DMS53 treated with DMSO at 0.1 percent for 48 hours (cell line): ENCODE data around the gene CIRBP.
A peak's percentile ranks its signal among the peaks of the same experiment; 100 is the strongest.

Source experiments
- DNase-seq: peaks from one replicate; lab custom pipeline; 2025; ENCODE audit not compliant: unreplicated experiment; lab: John Stamatoyannopoulos, UW

Gene CIRBP

DNA sequence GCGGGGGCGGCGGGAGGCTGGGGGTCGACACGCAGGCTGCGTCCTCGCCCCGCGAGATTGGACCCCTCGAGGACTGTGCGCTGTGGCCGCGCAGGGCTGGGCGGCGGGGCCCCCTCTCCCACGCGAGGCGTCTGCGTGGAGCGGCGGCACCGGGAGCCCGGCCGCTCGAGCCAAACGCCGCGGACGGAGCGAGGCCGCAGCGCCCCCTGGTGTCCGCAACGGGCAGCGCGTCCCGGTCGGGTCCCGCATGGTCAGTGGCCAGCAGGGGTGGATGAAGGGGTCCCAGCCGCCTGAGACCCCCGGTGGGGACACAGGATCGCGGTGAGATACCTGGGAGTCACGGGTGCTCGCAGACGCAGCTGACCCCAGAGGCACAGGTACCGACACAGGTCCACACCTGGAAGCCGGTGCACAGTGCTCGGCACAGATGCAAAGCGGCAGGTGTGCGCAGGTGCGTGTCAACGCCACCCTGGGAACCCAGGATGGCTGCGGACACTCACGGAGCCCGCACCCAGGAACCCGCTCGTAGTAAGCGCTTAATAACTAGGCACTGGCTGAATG is 2.1 kb upstream of the CIRBP start:
- DNase-seq, result peak; percentile 28

DNA sequence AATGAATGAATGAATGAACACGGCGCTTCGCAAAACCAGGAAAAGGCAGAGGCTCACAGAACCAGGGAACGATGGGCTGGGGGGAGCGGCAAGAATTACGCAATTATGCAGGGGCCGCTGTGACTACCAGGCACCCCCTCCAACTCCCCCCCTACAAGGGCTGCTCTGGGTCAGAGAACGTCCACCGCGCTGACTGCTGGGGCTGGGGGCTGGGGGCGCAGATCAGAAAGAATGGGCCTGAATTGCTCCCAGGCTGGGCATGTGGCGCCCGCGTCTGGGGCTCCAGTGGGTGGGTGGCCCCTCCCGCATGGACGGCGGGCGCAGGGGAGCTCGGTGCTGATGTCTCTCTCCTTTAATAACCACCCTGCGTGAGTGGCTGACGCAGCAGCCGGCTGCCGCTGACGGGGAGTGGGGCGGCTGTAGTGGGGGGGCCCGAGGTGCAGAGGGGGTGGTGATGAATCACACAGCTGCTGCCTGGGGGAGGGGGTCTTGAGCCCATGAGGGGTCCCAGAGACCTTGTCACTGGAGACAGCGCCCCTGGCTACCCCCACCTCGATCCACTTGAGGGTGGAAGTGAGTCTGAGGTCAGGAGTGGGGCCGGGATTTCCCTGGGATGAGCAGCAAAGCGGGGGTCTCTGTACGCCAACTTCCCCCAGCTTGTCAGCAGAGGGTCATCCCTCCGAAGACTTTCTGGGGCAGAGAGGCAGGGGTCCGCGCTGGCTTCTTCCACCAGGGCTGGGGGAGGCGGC is 1.5 kb upstream of the CIRBP start:
- DNase-seq, result no peak

DNA sequence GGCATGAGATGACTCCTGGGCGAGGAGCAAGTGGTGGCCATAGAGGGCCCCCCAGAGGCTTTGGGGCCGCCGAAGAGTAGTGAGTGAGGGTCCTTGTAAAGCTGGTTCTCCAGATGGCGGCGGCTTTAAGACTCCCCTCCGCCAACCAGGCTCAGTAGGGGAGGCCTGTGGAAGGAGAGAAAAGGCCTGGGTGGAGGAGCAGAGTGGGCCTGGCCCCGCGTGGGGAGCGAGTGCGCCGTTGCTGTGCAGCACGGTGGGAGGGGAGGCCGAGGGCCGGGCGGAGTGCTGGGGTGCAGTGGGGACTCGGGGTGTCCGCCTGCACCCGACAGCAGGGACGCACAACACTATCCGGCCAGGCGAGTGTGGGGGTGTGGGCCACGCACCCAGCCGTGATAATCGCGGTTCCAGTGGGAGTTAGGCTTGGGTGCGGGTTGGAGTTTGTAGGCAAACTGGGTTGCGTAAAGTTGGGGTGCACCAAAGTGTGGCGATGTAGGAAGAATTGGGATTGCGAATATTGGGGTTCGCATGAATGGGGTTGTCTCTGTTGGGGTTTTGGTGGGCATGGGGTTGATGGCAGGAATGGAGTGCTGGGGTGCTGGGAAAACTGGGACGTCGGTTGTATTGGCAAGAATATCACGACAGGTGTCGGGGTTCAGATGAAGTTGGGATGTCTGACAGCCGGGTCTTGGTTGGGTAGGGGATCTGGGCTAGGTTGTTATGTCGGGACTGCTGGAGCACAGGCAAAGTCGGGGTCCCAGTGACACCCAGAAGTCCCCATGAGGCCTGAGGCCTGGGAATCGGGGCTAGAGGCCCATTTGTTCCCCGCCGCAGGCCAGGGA is 687 bp upstream of the CIRBP start:
- no peak for DNase-seq

DNA sequence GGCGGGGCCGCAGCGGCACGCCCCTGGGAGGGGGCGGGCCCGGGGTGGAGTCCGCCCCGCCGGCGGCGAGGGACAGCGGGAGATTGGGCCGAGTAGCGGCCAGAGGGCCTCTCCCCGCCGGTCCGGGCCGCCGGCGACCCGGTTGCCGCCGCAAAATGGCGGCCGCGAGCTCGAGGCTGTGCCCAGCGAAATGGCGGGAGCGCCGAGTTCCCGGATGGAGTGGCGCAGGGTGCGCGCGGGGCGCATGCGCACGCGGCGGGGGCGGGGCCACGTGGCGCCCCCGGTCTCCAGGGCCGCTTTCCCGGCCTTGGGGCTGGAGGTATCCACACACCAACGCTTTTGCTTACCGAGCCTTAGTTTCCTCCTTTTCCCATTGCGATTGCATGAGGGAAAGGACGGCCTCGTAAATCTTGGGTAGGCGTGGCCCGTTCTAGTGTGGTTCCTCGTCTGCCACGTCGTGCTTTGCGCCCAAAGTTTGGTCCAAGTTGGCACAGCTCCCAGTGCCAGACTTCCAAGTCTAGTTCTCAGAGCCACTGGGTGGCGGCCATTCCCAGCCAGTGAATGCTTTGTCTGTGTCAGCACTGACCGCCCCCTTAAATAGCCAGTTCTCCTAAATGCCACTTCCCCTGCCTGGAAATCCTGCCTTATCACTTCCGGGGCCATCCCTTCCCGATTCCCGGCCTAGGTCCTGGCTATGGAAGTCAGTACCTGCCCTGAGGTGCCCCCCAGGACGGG is 513 bp downstream of the CIRBP start:
- peak; percentile 41 for DNase-seq

DNA sequence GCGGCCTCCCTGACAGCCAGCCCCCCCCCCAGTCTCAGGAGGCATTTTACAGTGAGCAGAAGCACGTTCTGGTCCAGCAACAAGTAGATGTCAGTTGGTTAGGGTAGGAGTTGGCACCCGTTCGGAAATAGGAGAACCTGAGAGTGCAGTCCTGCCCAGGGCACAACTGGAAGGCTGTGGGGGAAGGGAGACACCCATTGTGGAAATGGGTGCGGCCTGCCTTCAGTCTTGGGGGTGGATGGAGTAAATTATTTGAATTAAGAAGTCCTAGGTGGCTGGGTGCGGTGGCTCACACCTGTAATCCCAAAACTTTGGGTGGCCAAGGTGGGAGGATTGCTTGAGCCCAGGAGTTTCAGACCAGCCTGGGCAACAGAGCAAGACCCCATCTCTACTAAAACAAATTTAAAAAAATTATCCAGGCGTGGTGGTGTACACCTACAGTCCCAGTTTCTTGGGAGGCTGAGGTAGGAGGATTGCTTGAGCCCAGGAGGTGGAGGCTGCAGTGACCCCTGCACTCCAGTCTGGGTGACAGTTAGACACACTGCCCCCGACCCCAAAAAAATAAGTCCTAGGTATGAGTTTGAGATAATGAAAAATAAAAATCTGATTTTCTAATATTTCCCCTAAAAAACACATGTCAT is 1.2 kb downstream of the CIRBP start:
- DNase-seq, result no peak

DNA sequence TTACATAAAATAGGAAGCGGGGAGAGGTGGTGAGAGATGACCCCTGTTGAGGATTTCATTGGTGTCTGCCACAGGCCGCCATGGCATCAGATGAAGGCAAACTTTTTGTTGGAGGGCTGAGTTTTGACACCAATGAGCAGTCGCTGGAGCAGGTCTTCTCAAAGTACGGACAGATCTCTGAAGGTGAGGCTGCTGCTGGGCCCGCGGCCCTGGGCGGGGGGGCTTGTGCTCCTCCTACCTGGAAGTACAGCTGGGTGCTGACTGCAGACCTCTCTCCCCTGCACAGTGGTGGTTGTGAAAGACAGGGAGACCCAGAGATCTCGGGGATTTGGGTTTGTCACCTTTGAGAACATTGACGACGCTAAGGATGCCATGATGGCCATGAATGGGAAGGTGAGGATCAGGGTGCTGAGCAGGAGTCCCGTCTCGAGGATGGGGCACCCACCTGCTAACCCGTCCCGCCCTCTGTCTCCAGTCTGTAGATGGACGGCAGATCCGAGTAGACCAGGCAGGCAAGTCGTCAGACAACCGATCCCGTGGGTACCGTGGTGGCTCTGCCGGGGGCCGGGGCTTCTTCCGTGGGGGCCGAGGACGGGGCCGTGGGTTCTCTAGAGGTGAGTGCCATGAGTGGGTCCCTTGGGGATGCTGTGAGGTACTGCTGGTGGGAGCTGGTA is 1.9 kb downstream of the CIRBP start:
- DNase-seq, result no peak

DNA sequence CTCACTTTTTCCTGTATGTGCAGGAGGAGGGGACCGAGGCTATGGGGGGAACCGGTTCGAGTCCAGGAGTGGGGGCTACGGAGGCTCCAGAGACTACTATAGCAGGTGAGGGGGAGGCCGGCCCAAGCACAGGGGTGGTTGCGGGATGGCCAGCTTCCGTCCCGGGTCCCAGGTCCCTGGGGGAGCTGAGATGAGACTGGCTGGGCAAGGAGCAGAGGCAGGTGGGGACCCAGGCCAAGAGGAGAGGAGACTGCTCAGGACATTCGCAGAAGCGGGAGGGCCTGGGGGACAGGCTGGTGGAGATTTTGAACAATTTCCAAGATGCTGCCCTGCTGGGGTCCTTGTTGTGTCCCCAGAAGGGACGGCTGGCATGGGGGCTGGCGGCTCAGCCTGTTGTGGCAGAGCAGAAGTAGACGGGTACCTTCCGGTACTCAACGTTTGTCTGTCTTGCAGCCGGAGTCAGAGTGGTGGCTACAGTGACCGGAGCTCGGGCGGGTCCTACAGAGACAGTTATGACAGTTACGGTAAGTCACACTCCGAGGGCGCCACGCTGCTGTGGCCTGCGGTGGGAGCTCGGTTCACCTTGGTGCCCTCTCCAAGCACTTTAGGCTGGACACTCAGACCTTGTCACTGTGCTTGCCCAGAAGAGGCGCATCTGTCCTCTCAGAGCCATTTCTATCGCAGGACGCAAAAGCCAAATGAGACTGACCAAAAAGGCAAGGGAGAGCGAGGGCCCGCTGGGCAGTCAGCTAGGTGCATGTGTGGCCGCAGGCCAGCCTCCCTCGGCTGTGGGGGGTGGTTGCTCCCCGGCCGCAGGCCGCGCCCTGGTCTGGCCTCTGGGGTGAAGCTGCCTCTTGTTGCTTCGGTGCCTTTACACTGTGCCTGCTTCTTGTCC is 2.6 kb downstream of the CIRBP start:
- no peak for DNase-seq

DNA sequence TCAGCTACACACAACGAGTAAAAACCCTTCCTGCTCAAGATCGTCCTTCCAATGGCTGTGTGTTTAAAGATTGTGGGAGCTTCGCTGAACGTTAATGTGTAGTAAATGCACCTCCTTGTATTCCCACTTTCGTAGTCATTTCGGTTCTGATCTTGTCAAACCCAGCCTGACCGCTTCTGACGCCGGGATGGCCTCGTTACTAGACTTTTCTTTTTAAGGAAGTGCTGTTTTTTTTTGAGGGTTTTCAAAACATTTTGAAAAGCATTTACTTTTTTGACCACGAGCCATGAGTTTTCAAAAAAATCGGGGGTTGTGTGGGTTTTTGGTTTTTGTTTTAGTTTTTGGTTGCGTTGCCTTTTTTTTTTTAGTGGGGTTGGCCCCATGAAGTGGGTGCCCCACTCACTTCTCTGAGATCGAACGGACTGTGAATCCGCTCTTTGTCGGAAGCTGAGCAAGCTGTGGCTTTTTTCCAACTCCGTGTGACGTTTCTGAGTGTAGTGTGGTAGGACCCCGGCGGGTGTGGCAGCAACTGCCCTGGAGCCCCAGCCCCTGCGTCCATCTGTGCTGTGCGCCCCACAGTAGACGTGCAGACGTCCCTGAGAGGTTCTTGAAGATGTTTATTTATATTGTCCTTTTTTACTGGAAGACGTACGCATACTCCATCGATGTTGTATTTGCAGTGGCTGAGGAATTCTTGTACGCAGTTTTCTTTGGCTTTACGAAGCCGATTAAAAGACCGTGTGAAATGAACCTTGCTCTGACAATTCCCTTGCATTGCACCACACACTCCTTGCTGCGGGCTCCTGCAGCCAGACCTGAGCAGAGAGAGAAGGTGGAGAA is 3.5 kb downstream of the CIRBP start:
- DNase-seq, result no peak

DNA sequence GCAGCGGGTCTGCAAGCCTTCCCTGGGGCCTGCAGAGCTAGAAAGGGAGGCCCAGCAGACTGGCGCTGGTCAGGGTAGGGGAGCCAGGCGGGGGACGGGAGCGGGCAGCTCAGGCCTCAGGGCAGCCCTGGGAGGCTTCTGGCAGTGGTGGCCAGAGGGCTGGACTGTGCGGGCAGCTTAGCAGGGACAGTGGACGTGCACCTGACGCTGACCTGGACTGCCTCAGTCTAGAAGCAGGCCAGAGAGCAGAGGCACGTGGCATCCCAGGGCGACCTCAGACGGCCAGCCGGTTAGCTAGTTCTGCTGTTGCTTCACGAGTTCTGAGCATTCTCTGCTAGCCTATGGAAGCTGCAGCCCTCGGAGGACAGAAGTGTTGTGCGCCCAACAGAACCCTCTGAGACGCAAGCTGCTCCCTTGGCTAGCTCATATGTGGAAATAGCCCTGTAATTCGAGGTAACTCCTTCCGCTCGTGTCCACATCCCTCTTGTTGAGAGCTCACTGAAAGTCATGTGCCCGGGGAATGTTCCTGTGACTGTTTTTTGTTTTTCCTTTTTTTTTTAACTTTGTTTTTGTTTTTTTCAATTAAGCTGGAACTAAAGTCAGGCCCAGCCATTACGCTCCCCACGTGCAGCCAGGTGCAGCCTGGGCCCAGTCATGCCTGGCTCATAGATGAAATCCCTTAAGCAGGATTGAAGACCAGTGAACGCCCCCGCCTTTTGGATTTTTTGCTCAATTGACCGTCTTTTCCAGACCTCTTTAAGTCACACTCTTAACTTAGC is 4.3 kb downstream of the CIRBP start:
- DNase-seq, result no peak

DNA sequence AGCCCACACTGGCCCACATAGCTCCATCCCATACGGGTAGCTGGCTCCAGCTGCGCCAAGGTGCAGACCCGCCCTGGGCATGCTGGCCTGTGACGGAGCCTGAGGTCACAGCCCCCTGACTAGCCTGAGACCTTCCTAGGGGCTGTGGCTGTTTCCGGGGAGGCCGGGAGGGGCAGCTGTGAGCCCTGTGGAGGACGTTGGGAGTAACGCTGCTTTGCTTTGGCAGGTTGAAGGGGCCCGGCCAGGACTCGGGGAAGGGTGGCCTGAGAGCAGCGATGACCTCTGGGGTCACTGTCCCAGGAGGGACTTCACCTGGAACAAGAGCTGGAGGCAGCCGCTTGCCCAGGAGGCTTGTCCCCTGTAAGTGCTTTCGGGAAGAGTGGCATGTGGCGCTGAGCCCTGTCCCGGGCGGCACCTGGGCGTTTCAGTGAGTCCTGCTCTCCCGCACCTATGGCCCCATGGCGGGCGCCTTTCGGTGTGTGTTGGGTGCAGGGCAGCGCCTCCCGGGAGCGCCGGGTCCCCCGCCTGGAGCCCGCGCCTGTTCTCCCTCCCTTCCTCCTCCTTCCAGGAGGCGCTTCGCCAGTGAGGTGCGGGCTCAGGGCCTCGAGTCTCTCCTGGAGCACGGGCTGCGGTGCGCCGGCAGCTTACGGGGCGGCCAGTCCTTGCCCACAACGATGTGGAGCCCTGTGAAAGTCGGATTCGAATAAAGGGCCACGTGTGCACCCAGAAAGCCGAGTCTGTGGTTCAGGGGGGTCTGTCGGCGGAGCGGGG is 5.1 kb downstream of the CIRBP start:
- no peak for DNase-seq

DNA sequence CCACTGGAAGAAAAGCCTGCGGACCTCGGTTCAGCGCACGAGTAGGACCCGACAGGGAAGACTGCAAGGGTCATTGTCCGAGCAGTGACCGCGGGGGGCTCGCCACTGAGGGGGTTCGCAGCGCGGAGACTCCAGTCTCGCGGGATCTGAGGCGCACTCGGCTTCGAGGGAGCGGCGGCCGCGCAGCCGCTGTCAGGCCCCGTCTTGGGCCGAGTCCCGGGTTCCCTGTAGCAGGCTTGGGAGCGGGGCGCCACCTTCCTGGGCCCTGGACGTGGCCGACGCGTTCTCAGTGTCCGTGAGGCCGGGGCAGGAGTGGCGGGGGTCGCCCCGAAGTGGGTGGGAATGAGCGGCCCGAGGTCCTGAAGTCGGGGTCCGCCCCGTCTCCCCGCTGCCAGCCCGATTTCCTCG is 5.7 kb downstream of the CIRBP start:
- no peak for DNase-seq

DNA sequence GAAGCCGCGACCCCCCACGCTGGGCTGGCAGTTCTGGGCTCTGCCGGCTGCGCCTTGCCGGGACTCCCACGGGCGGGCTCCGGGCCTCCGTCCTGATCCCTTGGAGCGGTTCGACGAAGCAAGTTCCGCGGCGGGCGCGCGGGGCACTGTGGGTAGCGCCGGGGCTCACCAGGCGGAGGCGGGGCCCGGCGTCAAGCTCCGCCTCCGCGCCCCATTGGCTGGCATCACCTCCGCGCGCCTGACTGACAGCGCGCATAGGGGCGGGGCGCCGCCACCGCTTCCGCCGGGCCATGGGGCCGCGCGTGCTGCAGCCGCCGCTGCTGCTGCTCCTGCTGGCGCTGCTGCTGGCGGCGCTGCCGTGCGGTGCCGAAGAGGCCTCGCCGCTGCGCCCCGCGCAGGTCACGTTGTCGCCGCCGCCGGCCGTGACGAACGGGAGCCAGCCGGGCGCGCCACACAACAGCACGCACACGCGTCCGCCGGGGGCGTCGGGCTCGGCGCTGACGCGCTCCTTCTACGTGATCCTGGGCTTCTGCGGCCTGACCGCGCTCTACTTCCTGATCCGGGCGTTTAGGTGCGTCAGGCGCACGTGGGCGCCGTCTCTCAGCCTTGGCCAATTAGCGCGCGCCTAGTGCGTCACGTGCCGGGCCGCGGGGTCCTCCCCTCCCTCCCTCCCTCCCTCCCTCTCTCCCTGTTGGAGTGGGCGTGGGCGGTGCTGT is 6.3 kb downstream of the CIRBP start, which contains the start of gene FAM174C:
Gene FAM174C, plus strand, starts transcription at position 271 of the 716 bp plus-strand sequence. Its CDS starts 20 bp downstream, at position 291.
- peak; percentile 76 for DNase-seq

DNA sequence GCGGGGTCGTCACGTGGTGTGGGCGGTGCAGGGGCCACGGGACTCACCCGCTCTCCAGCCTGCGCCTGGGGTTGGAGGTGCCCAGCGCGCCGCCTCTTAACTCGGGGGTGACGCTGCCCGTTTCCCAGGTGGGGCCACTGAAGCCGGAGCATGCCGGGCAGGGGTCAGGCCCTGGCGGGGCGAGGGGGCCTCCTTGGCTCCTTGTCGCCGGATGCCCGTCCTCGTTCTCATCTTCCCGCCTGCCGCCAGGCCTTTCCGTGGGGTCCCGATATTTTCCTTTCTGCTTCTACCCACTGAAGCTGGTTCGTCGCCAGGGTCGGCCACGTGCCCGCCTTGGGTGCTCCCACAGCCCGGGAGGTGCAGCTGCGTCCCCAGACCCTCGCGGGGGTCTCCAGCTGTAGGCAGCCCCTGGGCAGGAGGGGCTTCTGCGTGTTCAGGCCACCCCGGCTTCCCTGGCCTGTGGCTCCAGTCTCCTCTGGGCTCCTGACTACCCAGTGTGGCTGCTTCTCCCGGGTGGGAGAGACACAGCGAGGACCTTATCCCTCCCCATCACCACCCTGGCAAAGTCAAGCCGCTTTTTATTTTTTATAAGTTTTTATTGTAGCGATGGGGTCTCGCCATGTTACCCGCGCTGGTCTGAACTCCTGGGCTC is 7.0 kb downstream of the CIRBP start:
- no peak for DNase-seq

DNA sequence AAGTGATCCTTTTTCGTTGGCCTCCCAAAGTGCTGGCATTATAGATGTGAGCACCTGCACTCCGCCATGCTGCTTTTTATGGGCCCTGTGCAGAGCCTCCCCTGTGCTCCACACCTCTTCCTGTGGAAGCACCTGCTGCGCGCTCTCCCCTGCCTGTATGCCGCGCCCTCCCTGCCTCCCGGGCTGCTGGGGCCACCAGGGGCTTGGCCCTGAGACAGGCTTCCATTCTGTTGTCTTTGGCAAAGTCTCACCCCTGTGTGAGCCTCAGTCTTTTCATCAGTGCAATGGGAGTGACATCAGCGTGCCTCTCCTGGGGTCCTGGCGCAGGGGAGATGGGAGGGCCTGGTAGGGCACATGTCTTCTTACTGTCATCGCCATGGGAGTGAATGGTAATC is 7.5 kb downstream of the CIRBP start:
- DNase-seq, result no peak

DNA sequence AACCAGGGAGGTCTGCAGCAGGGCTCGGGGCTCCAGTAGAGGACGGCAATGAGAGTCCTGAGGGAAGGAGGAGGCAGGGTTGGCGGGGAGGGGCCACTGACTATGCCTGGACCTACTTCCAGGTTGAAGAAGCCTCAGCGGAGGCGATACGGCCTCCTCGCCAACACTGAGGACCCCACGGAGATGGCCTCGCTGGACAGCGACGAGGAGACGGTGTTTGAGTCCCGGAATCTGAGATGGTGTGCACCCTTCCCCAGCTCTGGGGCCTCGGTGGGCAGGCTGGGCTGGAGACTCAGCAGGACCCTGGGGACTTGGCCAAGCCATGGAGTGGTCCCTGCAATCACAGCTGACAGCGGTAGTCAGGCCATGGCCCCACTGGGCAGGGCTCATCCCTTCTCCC is 7.9 kb downstream of the CIRBP start:
- no peak for DNase-seq

DNA sequence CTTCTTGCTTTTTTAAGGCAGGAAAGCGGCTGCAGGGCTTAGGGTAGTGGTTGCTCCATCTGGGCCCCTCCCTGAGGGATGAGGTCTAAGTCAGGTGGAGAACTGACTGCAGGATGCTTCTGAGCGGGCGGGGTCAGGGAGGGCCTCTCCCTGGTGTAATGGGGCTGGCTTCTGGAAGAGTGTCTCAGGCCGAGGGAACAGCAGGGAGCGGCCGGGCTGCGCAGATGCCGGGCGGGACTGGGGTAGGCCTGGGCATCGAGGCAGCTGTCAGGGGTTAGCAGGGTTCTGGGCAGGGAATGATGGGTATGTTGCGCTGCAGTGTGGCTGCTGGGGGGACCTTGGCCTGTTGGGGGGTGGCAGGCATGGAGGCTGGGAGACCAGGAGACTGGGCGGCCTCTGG is 8.9 kb downstream of the CIRBP start:
- DNase-seq, result no peak
